ENCODE results near the gene ATG16L2. TPM values are rescaled to one million over a fixed set of nuclear protein-coding genes. Genes with fewer than 3 reads are reported as not detected.

The ATG16L2 gene
- total and polyA plus RNA-seq, 9 of the 15 experiments (the other 6 are each of a cell fraction or from before 2014, with no cell fraction given) = 0.18 to 11.2 (median 6.2) TPM

DNA sequence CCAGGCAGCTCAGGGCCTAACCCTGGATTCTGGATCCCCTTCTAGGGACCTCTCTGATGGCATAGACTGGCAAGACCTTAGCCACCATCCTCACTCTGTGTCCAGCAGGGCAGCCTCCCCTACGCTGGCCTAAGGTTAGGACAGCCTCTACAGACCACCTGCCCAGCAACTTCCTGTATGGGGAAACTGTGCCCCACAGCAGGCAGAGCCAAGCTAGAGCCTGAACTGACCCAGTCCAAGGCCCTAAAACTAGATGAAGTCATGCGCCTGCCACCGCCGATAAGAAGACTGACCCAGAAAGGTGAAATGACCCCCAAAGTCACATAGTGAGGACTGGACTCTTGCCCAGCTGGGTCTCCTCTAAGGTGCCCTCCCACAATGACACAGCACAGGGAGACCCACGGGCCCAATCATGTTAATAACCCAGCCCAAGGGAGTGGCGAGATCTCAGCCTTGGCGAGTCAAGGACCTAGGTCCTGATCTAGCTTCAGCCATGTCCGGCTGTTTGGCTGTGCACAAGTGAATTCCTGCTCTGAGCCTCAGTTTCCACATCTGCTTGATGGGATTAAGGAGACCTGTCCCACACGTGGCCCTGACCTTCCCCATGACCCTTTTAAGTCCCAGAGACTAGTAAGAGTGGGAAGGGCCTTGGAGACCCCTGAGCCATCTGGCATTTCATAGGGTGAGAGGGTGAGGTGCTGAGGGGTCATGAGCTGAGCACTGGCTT is 37.9 kb upstream of the ATG16L2 start (continued):
- TF ChIP-seq, protein P1, sequence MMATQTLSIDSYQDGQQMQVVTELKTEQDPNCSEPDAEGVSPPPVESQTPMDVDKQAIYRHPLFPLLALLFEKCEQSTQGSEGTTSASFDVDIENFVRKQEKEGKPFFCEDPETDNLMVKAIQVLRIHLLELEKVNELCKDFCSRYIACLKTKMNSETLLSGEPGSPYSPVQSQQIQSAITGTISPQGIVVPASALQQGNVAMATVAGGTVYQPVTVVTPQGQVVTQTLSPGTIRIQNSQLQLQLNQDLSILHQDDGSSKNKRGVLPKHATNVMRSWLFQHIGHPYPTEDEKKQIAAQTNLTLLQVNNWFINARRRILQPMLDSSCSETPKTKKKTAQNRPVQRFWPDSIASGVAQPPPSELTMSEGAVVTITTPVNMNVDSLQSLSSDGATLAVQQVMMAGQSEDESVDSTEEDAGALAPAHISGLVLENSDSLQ (IDR thresholded peaks at IDR 0.05) = 0 out of 2 replicates have a peak, but pooled peaks have one; percentile 37
- TF ChIP-seq, protein P2, sequence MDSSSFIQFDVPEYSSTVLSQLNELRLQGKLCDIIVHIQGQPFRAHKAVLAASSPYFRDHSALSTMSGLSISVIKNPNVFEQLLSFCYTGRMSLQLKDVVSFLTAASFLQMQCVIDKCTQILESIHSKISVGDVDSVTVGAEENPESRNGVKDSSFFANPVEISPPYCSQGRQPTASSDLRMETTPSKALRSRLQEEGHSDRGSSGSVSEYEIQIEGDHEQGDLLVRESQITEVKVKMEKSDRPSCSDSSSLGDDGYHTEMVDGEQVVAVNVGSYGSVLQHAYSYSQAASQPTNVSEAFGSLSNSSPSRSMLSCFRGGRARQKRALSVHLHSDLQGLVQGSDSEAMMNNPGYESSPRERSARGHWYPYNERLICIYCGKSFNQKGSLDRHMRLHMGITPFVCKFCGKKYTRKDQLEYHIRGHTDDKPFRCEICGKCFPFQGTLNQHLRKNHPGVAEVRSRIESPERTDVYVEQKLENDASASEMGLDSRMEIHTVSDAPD (CRISPR knock-in tag; IDR thresholded peaks at IDR 0.05) = no peak
- TF ChIP-seq, protein P3, sequence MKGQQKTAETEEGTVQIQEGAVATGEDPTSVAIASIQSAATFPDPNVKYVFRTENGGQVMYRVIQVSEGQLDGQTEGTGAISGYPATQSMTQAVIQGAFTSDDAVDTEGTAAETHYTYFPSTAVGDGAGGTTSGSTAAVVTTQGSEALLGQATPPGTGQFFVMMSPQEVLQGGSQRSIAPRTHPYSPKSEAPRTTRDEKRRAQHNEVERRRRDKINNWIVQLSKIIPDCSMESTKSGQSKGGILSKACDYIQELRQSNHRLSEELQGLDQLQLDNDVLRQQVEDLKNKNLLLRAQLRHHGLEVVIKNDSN (CRISPR knock-in tag; IDR thresholded peaks at IDR 0.05) = no peak
- TF ChIP-seq, protein P4, sequence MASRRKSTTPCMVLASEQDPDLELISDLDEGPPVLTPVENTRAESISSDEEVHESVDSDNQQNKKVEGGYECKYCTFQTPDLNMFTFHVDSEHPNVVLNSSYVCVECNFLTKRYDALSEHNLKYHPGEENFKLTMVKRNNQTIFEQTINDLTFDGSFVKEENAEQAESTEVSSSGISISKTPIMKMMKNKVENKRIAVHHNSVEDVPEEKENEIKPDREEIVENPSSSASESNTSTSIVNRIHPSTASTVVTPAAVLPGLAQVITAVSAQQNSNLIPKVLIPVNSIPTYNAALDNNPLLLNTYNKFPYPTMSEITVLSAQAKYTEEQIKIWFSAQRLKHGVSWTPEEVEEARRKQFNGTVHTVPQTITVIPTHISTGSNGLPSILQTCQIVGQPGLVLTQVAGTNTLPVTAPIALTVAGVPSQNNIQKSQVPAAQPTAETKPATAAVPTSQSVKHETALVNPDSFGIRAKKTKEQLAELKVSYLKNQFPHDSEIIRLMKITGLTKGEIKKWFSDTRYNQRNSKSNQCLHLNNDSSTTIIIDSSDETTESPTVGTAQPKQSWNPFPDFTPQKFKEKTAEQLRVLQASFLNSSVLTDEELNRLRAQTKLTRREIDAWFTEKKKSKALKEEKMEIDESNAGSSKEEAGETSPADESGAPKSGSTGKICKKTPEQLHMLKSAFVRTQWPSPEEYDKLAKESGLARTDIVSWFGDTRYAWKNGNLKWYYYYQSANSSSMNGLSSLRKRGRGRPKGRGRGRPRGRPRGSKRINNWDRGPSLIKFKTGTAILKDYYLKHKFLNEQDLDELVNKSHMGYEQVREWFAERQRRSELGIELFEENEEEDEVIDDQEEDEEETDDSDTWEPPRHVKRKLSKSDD (conservative IDR thresholded peaks at IDR 0.05; ENCODE audit: low read length) = 0 out of 2 replicates have a peak, but pooled peaks have one; percentile 25
- TF ChIP-seq ATF1 (CRISPR knock-in tag; IDR thresholded peaks at IDR 0.05) (no peak), ATF1 (tag; IDR thresholded peaks at IDR 0.05) (peak; percentile 56; the same call in 1 of the 2 replicates), COPS2 (conservative IDR thresholded peaks at IDR 0.05) (no peak), ZNF184 (CRISPR knock-in tag; IDR thresholded peaks at IDR 0.05) (no peak), ZNF77 (CRISPR knock-in tag; IDR thresholded peaks at IDR 0.05) (no peak), NFE2L1 (tag; IDR thresholded peaks at IDR 0.05; ENCODE audit: borderline replicate concordance, low read depth) (no peak), CEBPB (tag; IDR thresholded peaks at IDR 0.05) (peak; percentile 73), ZNF589 (CRISPR knock-in tag; IDR thresholded peaks at IDR 0.05; ENCODE audit: low read depth) (peak; percentile 85), PCBP2 (IDR thresholded peaks at IDR 0.05; ENCODE audit: low read depth, low read length, poor library complexity, severe bottlenecking) (no peak), ZNF79 (CRISPR knock-in tag; IDR thresholded peaks at IDR 0.05; ENCODE audit: low read depth) (no peak), ZNF253 (CRISPR knock-in tag; conservative IDR thresholded peaks at IDR 0.05) (no peak), MTA3 (IDR thresholded peaks at IDR 0.05; ENCODE audit: borderline replicate concordance) (peak; percentile 78), ZNF143 (CRISPR knock-in tag; IDR thresholded peaks at IDR 0.05) (no peak), SREBF2 (CRISPR knock-in tag; IDR thresholded peaks at IDR 0.05) (no peak), TEAD1 (CRISPR knock-in tag; IDR thresholded peaks at IDR 0.05) (peak in 1 of 2 experiments; percentile 66; a peak in 2 of 4 replicates), SIX5 (IDR thresholded peaks at IDR 0.05; ENCODE audit: borderline replicate concordance in 1 of 2, insufficient read depth in 1 of 2, low read depth in 1 of 2, low read length in 2 of 2) (no peak)
- TF ChIP-seq, protein P5, sequence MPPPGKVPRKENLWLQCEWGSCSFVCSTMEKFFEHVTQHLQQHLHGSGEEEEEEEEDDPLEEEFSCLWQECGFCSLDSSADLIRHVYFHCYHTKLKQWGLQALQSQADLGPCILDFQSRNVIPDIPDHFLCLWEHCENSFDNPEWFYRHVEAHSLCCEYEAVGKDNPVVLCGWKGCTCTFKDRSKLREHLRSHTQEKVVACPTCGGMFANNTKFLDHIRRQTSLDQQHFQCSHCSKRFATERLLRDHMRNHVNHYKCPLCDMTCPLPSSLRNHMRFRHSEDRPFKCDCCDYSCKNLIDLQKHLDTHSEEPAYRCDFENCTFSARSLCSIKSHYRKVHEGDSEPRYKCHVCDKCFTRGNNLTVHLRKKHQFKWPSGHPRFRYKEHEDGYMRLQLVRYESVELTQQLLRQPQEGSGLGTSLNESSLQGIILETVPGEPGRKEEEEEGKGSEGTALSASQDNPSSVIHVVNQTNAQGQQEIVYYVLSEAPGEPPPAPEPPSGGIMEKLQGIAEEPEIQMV (tag; conservative IDR thresholded peaks at IDR 0.05; ENCODE audit: low read depth) = no peak

All from K562 (cell line).